CD4-positive, alpha-beta T cell (primary cell): ENCODE data around the gene NTM. TPM values are rescaled to one million over a fixed set of nuclear protein-coding genes. Genes with fewer than 3 reads are reported as not detected.

Source experiments
- ATAC-seq: fragments of 200-7000 bp; cut with Tn5 transposase; one replicate; pipeline ENCODE4 v1.10.0; 2022; ENCODE audit warnings: mild to moderate bottlenecking; ENCODE audit not compliant: poor library complexity
- CTCF ChIA-PET: fragments of 350-600 bp; sonication (Branson Sonifier 250); formaldehyde crosslinking; loops from one replicate; lab custom pipeline; 2021; ENCODE audit warnings: antibody characterized with exemption, inconsistent platforms; lab: Charles Lee
- POLR2A ChIA-PET: fragments of 350-600 bp; sonication (Branson Sonifier 250); formaldehyde crosslinking; loops from one replicate; lab custom pipeline; 2021; ENCODE audit warnings: antibody characterized with exemption, inconsistent platforms; lab: Charles Lee
- DNase-seq, 14 experiments: peaks; one replicate each; pipeline ENCODE4 v3.0.0-alpha.2; 2013 to 2020; ENCODE audit warnings: mixed read lengths in 2 of 14
- H3K27ac ChIP-seq, 2 donors: one replicate each; pipeline versions ENCODE4 v1.5.1 to v1.7.0; 2013; ENCODE audit warnings: low read length in 2 of 2, low read depth in 1 of 2, mild to moderate bottlenecking in 1 of 2
- H3K27me3 ChIP-seq, 2 experiments: 1 replicate in 1 of 2; 2 replicates in 1 of 2; pipeline versions ENCODE4 v1.6.1 to v1.7.0; 2013; ENCODE audit warnings: low read length in 2 of 2, control low read depth in 1 of 2, mild to moderate bottlenecking in 1 of 2, moderate library complexity in 1 of 2; ENCODE audit not compliant: insufficient read depth in 2 of 2, control insufficient read depth in 1 of 2
- H3K36me3 ChIP-seq: one replicate; pipeline ENCODE4 v1.6.1; 2013; ENCODE audit warnings: low read length, control low read depth; ENCODE audit not compliant: insufficient read depth
- H3K4me1 ChIP-seq: one replicate; pipeline ENCODE4 v1.6.1; 2013; ENCODE audit warnings: low read length, control low read depth; ENCODE audit not compliant: insufficient read depth
- H3K4me3 ChIP-seq: one replicate; pipeline ENCODE4 v1.5.1; 2013; ENCODE audit warnings: mild to moderate bottlenecking, low read length, moderate library complexity
- H3K9me3 ChIP-seq, 2 experiments: 1 replicate in 1 of 2; 2 replicates in 1 of 2; pipeline versions ENCODE4 v1.6.1 to v1.7.0; 2013; ENCODE audit warnings: low read length in 2 of 2, mild to moderate bottlenecking in 2 of 2, control low read depth in 1 of 2, moderate library complexity in 1 of 2; ENCODE audit not compliant: control insufficient read depth in 1 of 2, insufficient read depth in 1 of 2
- H3K27ac Mint-ChIP-seq: one replicate; pipeline ENCODE4 v1.8.0; 2020; ENCODE audit warnings: mixed read lengths
- H3K27me3 Mint-ChIP-seq: one replicate; pipeline ENCODE4 v1.8.0; 2021; ENCODE audit warnings: mixed read lengths
- H3K36me3 Mint-ChIP-seq: one replicate; pipeline ENCODE4 v1.8.0; 2021; ENCODE audit warnings: low read depth, mixed read lengths
- H3K4me1 Mint-ChIP-seq: one replicate; pipeline ENCODE4 v1.8.0; 2021; ENCODE audit warnings: low read depth, mixed read lengths
- H3K4me3 Mint-ChIP-seq: one replicate; pipeline ENCODE4 v1.8.0; 2020; ENCODE audit warnings: mild to moderate bottlenecking, mixed read lengths
- H3K9me3 Mint-ChIP-seq: one replicate; pipeline ENCODE4 v1.8.0; 2020; ENCODE audit warnings: mixed read lengths
- CTCF ChIP-seq: fragments of 200-600 bp; IDR thresholded peaks from one replicate; pipeline ENCODE4 v1.8.0; 2022; ENCODE audit warnings: antibody characterized with exemption, mild to moderate bottlenecking
- intact Hi-C, 2 experiments: fragments of 100-400 bp; cut with DNase I in 1 of 2; cut with micrococcal nuclease in 1 of 2; formaldehyde crosslinking; loops; one replicate each; pipeline versions ENCODE4 v1.15.1 to v1.9.0; 2023 to 2025; cut with DNase I, micrococcal nuclease
- total RNA-seq, 174 experiments: library from RNA in 2 of 174; stranded (reverse) in 2 of 174; gene quantifications; one replicate each; pipeline ENCODE4 v1.2.3 and lab custom pipeline; 2021 to 2026

Gene NTM
- total RNA-seq, 2 experiments from 2014 or later: not detected

GRCh38 chr11:131665344-131665968, 295.0 kb downstream of the NTM start:
- POLR2A ChIA-PET: no interaction called here
- no peaks in the 10 kb centered on the region for H3K36me3 Mint-ChIP-seq
- Histone ChIP-seq H3K36me3 (no peaks in the 10 kb centered on the region), H3K4me3 (no peak overlapping the region), H3K4me1 (no peaks in the 10 kb centered on the region), H3K9me3 (peaks cover 0 to 6% of the 10 kb centered on the region in 2 experiments), H3K27ac (no peak overlapping the region), H3K27me3 (no peaks in the 10 kb centered on the region)
- no peak for ATAC-seq
- H3K27ac Mint-ChIP-seq: no peak overlapping the region
- H3K4me3 Mint-ChIP-seq: no peak overlapping the region
- intact Hi-C loops: no loop called here
- CTCF ChIA-PET: no interaction called here
- no peaks in the 10 kb centered on the region for H3K27me3 Mint-ChIP-seq
- no peaks in the 10 kb centered on the region for H3K9me3 Mint-ChIP-seq
- DNase-seq: no peak
- TF ChIP-seq CTCF: no peak
- peaks cover 4% of the 10 kb centered on the region for H3K4me1 Mint-ChIP-seq

GRCh38 chr11:131666006-131666405, 295.6 kb downstream of the NTM start:
- no peak overlapping the region for H3K4me3 Mint-ChIP-seq

GRCh38 chr11:131666617-131667016, 296.2 kb downstream of the NTM start:
- peaks cover 4% of the 10 kb centered on the region for H3K4me1 Mint-ChIP-seq
- Histone ChIP-seq H3K27me3 (no peaks in the 10 kb centered on the region), H3K4me1 (no peaks in the 10 kb centered on the region), H3K36me3 (no peaks in the 10 kb centered on the region), H3K27ac (no peak overlapping the region), H3K4me3 (no peak overlapping the region), H3K9me3 (peaks cover 0 to 10% of the 10 kb centered on the region in 2 experiments)
- no peaks in the 10 kb centered on the region for H3K27me3 Mint-ChIP-seq
- no peaks in the 10 kb centered on the region for H3K9me3 Mint-ChIP-seq
- ATAC-seq: no peak
- no peak overlapping the region for H3K27ac Mint-ChIP-seq
- no peaks in the 10 kb centered on the region for H3K36me3 Mint-ChIP-seq
- TF ChIP-seq CTCF: no peak
- intact Hi-C loops: no loop called here
- H3K4me3 Mint-ChIP-seq: no peak overlapping the region
- DNase-seq: no peak
- ChIA-PET CTCF (no interaction called here), POLR2A (no interaction called here)

More at GRCh38 chr11:131666006-131666405, 295.6 kb downstream of the NTM start:
- Mint-ChIP-seq H3K9me3 (no peaks in the 10 kb centered on the region), H3K4me1 (peaks cover 4% of the 10 kb centered on the region), H3K36me3 (no peaks in the 10 kb centered on the region), H3K27ac (no peak overlapping the region), H3K27me3 (no peaks in the 10 kb centered on the region)
- ChIA-PET POLR2A (no interaction called here), CTCF (no interaction called here)
- Histone ChIP-seq H3K4me3 (no peak overlapping the region), H3K36me3 (no peaks in the 10 kb centered on the region), H3K9me3 (peaks cover 0 to 6% of the 10 kb centered on the region in 2 experiments), H3K4me1 (no peaks in the 10 kb centered on the region), H3K27ac (no peak overlapping the region), H3K27me3 (no peaks in the 10 kb centered on the region)
- intact Hi-C loops: no loop called here
- ATAC-seq (no peak), DNase-seq (no peak)
- no peak for TF ChIP-seq CTCF
